Measurements from ENCODE around the gene IGF2BP1.
"Not testable (repeated sequence)": the region's sequence is repeated elsewhere in the genome, so short reads cannot be mapped to it uniquely, and the experiment has no call there.

IGF2BP1 gene

DNA sequence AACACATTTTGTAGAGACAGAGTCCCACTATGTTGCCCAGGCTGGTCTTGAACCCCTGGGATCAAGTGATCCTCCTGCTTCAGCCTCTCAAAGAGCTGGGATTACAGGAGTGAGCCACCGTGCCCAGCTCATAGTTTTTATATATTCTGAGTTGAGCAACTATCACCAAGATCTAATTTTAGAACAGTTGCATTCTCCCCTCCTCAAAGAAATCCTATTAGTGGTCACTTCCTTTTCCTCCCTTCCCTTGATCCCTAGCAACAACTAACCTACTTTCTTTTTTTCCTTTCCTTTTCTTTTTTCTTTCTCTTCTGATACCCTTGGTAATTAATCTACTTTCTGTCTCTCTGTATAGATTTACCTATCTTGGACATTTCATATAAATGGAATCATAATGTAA lies 73.9 kb downstream of the IGF2BP1 start:
- DNase-seq (ENCODE audit: low read depth): no peak
- TF ChIP-seq, protein P1, sequence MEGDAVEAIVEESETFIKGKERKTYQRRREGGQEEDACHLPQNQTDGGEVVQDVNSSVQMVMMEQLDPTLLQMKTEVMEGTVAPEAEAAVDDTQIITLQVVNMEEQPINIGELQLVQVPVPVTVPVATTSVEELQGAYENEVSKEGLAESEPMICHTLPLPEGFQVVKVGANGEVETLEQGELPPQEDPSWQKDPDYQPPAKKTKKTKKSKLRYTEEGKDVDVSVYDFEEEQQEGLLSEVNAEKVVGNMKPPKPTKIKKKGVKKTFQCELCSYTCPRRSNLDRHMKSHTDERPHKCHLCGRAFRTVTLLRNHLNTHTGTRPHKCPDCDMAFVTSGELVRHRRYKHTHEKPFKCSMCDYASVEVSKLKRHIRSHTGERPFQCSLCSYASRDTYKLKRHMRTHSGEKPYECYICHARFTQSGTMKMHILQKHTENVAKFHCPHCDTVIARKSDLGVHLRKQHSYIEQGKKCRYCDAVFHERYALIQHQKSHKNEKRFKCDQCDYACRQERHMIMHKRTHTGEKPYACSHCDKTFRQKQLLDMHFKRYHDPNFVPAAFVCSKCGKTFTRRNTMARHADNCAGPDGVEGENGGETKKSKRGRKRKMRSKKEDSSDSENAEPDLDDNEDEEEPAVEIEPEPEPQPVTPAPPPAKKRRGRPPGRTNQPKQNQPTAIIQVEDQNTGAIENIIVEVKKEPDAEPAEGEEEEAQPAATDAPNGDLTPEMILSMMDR (IDR thresholded peaks at IDR 0.05; ENCODE audit: insufficient read depth, low read depth, low read length, missing control alignments): no peak
- no peak overlapping the region for H3K4me3 ChIP-seq (ENCODE audit: low read depth, low read length)

DNA sequence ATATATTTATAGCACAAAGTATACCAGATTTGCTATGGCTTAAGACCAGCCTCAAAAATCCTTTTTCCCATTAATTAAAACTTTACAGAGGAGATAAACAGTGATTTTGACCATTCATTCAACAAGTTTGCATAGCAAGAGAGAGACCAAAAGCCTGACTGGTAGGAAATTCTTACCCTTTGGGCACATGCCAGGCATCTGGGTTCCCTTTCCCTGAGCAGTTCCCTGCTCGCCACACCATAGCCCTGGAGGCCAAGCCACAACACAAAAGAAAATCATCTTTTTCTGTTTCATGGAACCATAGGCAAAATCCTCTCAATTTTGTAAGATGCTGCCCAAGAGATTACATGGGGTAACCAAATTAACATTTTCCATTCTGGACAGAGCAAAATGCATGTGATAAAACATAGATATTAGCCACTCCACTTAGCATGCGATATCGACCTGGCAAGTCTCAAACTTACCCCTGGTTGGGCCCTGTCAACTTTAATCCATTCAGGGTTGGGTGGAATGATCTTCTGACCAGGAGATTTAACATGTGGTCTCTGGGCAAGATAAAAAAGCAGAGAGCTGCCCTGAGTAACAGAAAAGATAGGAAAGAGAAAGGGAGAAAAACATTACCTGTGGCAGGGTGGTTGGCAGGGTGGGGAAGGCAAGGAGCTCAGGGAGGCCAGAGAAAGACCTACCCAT lies 77.8 kb downstream of the IGF2BP1 start:
- H3K4me3 ChIP-seq (ENCODE audit: low read depth, low read length): no peak overlapping the region
- DNase-seq (ENCODE audit: low read depth): no peak
- TF ChIP-seq, protein P1 (IDR thresholded peaks at IDR 0.05; ENCODE audit: insufficient read depth, low read depth, low read length, missing control alignments): no peak

DNA sequence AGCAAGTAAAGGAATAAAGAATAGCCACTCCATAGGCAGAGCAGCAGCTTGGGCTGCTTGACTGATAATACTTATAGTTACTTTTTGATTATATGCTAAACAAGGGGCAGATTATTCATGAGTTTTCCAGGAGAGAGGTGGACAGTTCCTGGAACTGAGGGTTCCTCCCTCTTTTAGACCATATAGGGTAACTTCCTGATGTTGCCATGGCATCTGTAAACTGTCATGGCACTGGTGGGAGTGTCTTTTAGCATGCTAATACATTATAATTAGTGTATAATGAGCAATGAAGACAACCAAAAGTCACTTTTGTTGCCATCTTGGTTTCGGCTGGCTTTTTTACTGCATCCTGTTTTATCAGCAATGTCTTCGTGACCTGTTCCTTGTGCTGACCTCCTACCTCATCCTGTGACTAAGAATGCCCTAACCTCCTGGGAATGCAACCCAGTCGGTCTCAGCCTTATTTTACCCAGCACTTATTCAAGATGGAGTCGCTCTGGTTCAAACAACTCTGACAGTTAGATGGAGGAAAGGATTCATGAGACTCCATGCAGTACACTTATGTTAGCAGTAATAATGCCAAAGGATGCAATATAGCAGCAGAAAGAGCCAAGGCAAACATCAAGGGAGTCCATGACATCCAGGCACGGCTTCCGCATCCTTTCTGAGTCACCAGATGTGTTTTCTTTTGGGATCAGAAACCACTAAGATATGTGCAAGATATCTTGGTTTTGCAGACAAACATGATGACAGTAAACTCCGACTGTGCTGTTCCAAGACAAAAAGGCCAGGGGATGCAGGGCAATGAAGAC lies 79.6 kb downstream of the IGF2BP1 start:
- DNase-seq (ENCODE audit: low read depth): no peak
- TF ChIP-seq, protein P1 (IDR thresholded peaks at IDR 0.05; ENCODE audit: insufficient read depth, low read depth, low read length, missing control alignments): no peak
- H3K4me3 ChIP-seq (ENCODE audit: low read depth, low read length): no peak overlapping the region

DNA sequence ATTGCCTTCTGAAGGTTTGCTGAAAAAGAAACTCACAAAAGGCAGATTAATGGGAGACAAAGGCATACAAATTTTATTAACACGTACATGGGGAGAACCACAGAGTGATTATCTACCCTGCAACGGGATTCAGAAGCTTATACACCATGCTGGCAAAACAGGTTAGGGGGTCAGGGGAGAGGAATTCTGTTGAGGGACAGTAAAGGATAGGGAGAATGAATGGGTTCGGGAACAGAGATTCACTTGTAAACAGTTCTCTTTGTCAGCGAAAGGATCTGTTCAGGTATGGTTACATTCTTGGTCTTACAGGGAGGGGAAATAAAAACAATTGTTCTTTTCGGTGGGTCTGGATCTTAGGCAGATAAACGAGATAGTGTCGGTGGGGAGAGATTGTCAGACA lies 81.1 kb downstream of the IGF2BP1 start:
- TF ChIP-seq, protein P1 (IDR thresholded peaks at IDR 0.05; ENCODE audit: insufficient read depth, low read depth, low read length, missing control alignments): no peak
- no peak for DNase-seq (ENCODE audit: low read depth)
- H3K4me3 ChIP-seq (ENCODE audit: low read depth, low read length): no peak overlapping the region

DNA sequence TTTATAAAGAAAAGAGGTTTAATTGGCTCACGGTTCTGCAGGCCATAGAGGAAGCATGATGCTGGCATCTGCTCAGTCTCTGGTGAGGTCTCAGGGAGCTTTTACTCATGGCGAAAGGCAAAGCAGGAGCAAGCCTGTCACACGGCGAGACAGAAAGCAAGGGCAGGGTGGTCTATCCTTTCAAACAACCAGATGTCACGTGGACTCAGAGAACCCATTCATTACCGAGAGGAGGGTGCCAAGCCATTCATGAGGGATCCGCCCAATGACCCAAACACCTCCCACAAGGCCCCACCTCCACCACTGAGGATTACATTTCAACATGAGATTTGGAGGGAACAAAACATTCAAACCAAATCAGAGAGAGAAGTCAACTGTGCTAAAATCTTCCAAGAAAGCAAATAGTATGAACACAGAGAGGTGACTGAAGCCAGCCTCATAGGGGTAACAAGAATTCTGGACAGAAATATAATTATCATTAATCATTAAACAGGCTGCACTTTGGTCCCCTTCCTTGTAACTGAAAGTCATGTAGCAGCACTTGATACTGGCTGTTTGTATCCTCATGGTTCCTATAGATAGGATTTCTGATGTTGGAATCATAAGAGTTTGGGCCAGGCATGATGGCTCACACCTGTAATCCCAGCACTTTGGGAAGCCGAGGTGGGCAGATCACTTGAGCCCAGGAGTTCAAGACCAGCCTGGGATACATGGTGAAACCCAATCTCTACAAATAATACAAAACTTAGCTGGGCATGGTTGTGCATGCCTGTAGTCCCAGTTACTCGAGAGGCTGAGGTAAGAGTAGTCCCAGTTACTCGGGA lies 82.9 kb downstream of the IGF2BP1 start:
- TF ChIP-seq, protein P1 (IDR thresholded peaks at IDR 0.05; ENCODE audit: insufficient read depth, low read depth, low read length, missing control alignments): no peak
- no peak overlapping the region for H3K4me3 ChIP-seq (ENCODE audit: low read depth, low read length)
- DNase-seq (ENCODE audit: low read depth): no peak

DNA sequence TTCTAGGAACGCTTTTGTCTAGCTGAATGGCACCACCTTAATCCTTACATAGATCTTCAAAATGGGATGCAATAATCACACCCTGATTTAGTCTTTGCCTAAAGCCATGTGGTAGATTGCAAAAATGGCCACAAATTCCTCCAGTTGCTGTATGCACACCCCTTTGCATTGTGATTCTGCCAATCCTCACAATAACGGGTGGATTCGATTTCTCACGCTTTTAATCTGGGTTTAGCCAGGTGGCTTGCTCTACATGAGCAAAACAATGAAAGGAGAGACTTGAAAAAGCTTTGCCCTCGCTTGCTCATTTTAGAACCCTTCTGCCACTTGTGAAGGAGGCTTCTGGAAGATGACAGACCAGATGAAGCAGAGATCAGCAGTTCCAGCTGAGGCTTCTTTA lies 85.0 kb downstream of the IGF2BP1 start:
- TF ChIP-seq, protein P1 (IDR thresholded peaks at IDR 0.05; ENCODE audit: insufficient read depth, low read depth, low read length, missing control alignments): no peak
- no peak overlapping the region for H3K4me3 ChIP-seq (ENCODE audit: low read depth, low read length)
- DNase-seq (ENCODE audit: low read depth): no peak

DNA sequence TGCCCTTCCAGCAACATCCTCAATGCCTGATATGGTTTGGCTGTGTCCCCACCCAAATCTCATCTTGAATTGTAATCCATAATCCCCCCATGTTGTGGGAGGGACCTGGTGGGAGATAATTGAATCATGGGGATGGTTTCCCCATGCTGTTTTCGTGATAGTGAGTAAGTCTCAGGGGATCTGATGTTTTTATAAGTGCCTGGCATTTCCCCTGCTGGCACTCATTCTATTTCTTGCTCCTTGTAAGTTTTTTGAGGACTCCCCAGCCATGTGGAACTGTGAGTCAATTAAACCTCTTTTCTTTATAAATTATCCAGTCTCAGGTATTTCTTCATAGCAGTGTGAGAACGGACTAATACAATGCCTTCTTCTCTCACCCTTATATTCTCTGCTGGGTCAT lies 87.9 kb downstream of the IGF2BP1 start:
- not testable (repeated sequence) for DNase-seq (ENCODE audit: low read depth); H3K4me3 ChIP-seq (ENCODE audit: low read depth, low read length)

Data from GM12865 (cell line).